Body of pancreas (tissue), 4 donors: ENCODE data around the gene RNASE12. TPM values are rescaled to one million over a fixed set of nuclear protein-coding genes. Genes with fewer than 3 reads are reported as not detected.

Experiments used
- ATAC-seq: fragments of 150-250 bp; one replicate; pipeline ENCODE4 v1.9.1; 2016
- DNase-seq, 4 donors: peaks; one replicate each; pipeline ENCODE4 v3.0.0-alpha.2; 2019
- H3K27ac ChIP-seq, 4 donors: fragments of 200-600 bp; sonication (generic); 1 replicate in 3 of 4; 2 replicates in 1 of 4; pipeline versions ENCODE4 v1.5.1 to v1.6.1; 2016 to 2019; ENCODE audit warnings: mild to moderate bottlenecking in 1 of 4, mixed read lengths in 1 of 4, moderate library complexity in 1 of 4
- H3K27me3 ChIP-seq, 2 donors: fragments of 200-600 bp; sonication (generic); one replicate each; pipeline ENCODE4 v1.6.0; 2016; ENCODE audit warnings: mild to moderate bottlenecking in 1 of 2
- H3K36me3 ChIP-seq, 2 donors: fragments of 200-600 bp; sonication (generic); replicated peaks in 1 of 2; 2 replicates each; pipeline ENCODE4 v1.5.1; 2016; ENCODE audit warnings: low read depth in 2 of 2; ENCODE audit not compliant: insufficient read depth in 1 of 2
- H3K4me1 ChIP-seq: fragments of 200-600 bp; sonication (generic); one replicate; pipeline ENCODE4 v1.6.0; 2016
- H3K4me3 ChIP-seq, 2 donors: fragments of 200-600 bp; sonication (generic); 1 replicate in 1 of 2; 2 replicates in 1 of 2; pipeline ENCODE4 v1.5.1; 2016 to 2019
- H3K9me3 ChIP-seq, 3 donors: fragments of 200-600 bp; sonication (generic); 1 replicate in 2 of 3; 2 replicates in 1 of 3; pipeline ENCODE4 v1.5.1; 2016
- CTCF ChIP-seq, 7 experiments: fragments of 450-650 bp in 4 of 7; fragments of 200-600 bp in 3 of 7; sonication (generic) in 3 of 7; IDR thresholded peaks; one replicate each; pipeline ENCODE4 v1.5.1; 2016 to 2019; ENCODE audit warnings: antibody characterized with exemption in 7 of 7
- POLR2A ChIP-seq, 3 donors: fragments of 450-650 bp; IDR thresholded peaks; one replicate each; pipeline ENCODE4 v1.6.1; 2016; ENCODE audit warnings: antibody characterized with exemption in 3 of 3, mild to moderate bottlenecking in 2 of 3
- WGBS, 2 donors: methylation state at CpG; one replicate each; pipeline ENCODE4 v1.1.5; 2017; 5-methylcytosine and 5-hydroxymethylcytosine counted together
- intact Hi-C: fragments of 100-400 bp; cut with DNase I; formaldehyde crosslinking; loops from one replicate; pipeline ENCODE4 v1.15.1; 2023
- total RNA-seq, 2 donors: library from RNA; depleted of rRNA; stranded (reverse); fragments of >200 nt; gene quantifications; one replicate each; pipeline ENCODE4 v1.1.0, GENCODE V29; 2016

RNASE12 gene
- total RNA-seq, 2 donors from 2014 or later = not detected

GRCh38 chr14:20560961-20561360, 30.2 kb downstream of the RNASE12 start, which contains the start of gene RNASE9:
Gene RNASE9 (minus strand): TSS chr14:20561047.
- no peaks in the 10 kb centered on the region for H3K9me3 ChIP-seq
- DNase-seq = no peak
- ATAC-seq = no peak
- H3K27me3 ChIP-seq = no peaks in the 10 kb centered on the region
- H3K4me3 ChIP-seq = no peak within 1 kb of the TSS
- H3K4me1 ChIP-seq = no peaks in the 10 kb centered on the region
- no peak within 1 kb of the TSS for H3K27ac ChIP-seq
- H3K36me3 ChIP-seq = no peaks in the 10 kb centered on the region
- no peak for TF ChIP-seq CTCF (IDR thresholded peaks at IDR 0.05)
- intact Hi-C loops = no loop called here
- WGBS, 2 donors = 82 to 95% methylated on average over 3 of the region's 3 CpGs

GRCh38 chr14:20559461-20559904, 31.7 kb downstream of the RNASE12 start:
- intact Hi-C loops = no loop called here
- 47 to 52% methylated on average over 2 of the region's 2 CpGs for WGBS, 2 donors
- H3K27ac ChIP-seq = no peak overlapping the region

GRCh38 chr14:20557212-20557542, 34.0 kb downstream of the RNASE12 start:
- Histone ChIP-seq H3K9me3 (no peaks in the 10 kb centered on the region), H3K27ac (no peak overlapping the region), H3K4me3 (no peak overlapping the region), H3K4me1 (no peaks in the 10 kb centered on the region), H3K27me3 (no peaks in the 10 kb centered on the region), H3K36me3 (no peaks in the 10 kb centered on the region)
- DNase-seq (no peak), ATAC-seq (no peak)
- intact Hi-C loops = no loop called here
- 39 to 42% methylated on average over 2 of the region's 2 CpGs for WGBS, 2 donors
- TF ChIP-seq CTCF (IDR thresholded peaks at IDR 0.05) = no peak
- no peak for TF ChIP-seq POLR2A (IDR thresholded peaks at IDR 0.05)

More at GRCh38 chr14:20559461-20559904, 31.7 kb downstream of the RNASE12 start:
- TF ChIP-seq CTCF (IDR thresholded peaks at IDR 0.05) (no peak), POLR2A (IDR thresholded peaks at IDR 0.05) (no peak)
- no peak for ATAC-seq
- H3K27me3 ChIP-seq = no peaks in the 10 kb centered on the region
- no peaks in the 10 kb centered on the region for H3K36me3 ChIP-seq
- DNase-seq = no peak
- H3K4me3 ChIP-seq = no peak overlapping the region
- no peaks in the 10 kb centered on the region for H3K9me3 ChIP-seq
- no peaks in the 10 kb centered on the region for H3K4me1 ChIP-seq

GRCh38 chr14:20556500-20557211, 34.5 kb downstream of the RNASE12 start:
- no peak for ATAC-seq
- TF ChIP-seq POLR2A (IDR thresholded peaks at IDR 0.05) (no peak), CTCF (IDR thresholded peaks at IDR 0.05) (no peak)
- WGBS, 2 donors = 58 to 60% methylated on average over 11 of the region's 11 CpGs

GRCh38 chr14:20555845-20556244, 35.3 kb downstream of the RNASE12 start:
- WGBS, 2 donors = 75 to 82% methylated on average over 3 of the region's 3 CpGs
- intact Hi-C loops = no loop called here
- ATAC-seq (no peak), DNase-seq (no peak)
- Histone ChIP-seq H3K27me3 (no peaks in the 10 kb centered on the region), H3K4me3 (no peak overlapping the region), H3K4me1 (no peaks in the 10 kb centered on the region), H3K9me3 (no peaks in the 10 kb centered on the region), H3K36me3 (no peaks in the 10 kb centered on the region), H3K27ac (no peak overlapping the region)
- no peak for TF ChIP-seq CTCF (IDR thresholded peaks at IDR 0.05)

More at GRCh38 chr14:20556500-20557211, 34.5 kb downstream of the RNASE12 start:
- H3K4me1 ChIP-seq = no peaks in the 10 kb centered on the region
- H3K27me3 ChIP-seq = no peaks in the 10 kb centered on the region
- H3K9me3 ChIP-seq = no peaks in the 10 kb centered on the region
- intact Hi-C loops = no loop called here
- no peak overlapping the region for H3K27ac ChIP-seq
- DNase-seq = no peak
- no peak overlapping the region for H3K4me3 ChIP-seq
- H3K36me3 ChIP-seq = no peaks in the 10 kb centered on the region
